ENCODE data around the gene PLD3.
"Not testable (repeated sequence)": the region's sequence is repeated elsewhere in the genome, so short reads cannot be mapped to it uniquely, and the experiment has no call there.

The PLD3 gene

DNA sequence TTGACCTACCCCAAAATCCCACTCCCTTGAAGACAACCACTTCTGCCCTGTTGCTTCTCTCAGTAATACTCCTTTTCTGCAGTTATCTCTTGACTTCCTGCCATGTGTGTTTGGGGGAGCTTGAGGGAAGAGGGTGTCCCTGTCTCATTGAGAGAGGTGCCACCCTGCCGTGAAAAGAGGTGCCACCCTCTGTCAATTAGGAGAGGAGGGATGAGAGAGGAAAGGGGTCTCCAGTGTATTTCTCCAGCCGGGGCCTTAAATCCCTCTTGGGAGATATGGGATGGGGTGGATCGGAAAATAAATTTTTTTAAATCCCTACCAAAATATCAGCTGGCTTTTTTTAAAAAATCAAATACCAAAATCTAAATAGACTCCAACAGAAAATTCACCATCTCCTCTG, 16.5 kb downstream of the PLD3 start:
- DNase-seq, result no peak

DNA sequence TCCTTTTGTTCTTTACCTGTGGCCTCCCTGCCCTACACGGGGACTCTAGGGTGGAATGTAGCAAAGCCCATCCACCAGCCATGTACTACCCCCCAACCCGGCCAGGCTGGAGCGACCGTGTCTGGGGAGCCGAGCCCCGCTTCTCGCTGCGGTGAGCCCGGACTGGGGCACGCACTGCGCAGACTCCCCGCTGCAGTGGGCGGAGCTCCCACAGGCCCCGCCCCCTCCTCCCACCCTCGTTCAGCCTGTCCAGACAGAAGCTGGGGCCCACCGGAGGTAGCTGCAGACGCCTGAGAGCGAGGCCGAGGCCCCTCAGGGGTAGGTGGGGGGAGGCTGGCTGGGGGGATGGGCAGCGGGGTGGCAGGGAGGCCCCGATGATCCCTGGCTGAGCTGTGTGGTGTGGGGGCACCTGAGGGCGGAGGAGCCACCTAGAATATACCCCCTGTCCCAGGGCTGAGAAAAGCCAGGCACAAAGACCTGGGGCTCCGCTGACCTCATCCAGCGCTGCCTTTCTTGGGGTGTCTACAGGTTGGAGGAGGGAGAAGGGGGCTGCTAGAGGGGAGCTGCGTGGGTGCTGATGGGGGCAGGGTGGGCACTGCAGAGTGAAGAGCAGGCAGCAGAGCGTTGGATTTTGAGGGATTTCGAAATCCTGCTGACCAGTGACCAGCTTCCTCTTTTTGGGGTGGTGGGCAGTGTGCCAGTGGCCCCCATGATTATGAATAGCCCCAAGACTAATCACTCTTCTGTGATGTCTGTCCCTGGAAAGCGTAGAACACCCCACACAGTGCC, 17.3 kb downstream of the PLD3 start:
- DNase-seq, result peak; percentile 59

DNA sequence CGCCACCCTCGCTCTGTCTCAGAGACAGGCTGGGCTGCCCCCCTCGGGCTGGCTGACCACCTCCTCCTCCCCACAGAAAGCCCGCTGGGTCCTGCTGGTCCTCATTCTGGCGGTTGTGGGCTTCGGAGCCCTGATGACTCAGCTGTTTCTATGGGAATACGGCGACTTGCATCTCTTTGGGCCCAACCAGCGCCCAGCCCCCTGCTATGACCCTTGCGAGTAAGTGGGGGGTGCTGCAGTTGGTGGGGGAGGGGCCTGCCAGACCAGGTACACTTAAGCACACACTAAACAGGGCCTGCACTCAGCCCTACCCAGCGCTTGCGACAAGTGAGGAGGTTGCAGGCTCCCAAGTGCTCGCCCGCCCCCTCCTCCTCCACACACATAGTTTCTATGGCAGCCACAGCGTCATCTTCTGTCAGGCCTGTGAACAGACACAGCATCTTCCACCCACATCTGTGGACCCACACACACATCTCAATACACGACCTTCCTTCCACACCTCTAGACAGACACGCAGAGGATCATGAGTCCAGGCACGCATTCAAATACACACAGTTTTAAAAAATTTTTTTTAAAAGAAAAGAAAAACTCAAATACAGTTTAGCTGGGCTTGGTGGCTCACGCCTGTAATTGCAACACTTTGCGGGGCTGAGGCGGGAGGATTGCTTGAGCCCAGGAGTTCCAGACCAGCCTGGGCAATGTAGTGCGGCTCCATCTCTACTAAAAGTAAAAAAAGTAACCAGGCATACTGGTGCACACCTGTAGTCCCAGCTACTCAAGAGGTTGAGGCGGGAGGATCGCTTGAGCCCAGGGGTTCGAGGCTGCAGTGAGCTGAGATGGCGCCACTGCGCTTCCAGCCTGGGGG, 18.4 kb downstream of the PLD3 start:
- DNase-seq, result no peak

DNA sequence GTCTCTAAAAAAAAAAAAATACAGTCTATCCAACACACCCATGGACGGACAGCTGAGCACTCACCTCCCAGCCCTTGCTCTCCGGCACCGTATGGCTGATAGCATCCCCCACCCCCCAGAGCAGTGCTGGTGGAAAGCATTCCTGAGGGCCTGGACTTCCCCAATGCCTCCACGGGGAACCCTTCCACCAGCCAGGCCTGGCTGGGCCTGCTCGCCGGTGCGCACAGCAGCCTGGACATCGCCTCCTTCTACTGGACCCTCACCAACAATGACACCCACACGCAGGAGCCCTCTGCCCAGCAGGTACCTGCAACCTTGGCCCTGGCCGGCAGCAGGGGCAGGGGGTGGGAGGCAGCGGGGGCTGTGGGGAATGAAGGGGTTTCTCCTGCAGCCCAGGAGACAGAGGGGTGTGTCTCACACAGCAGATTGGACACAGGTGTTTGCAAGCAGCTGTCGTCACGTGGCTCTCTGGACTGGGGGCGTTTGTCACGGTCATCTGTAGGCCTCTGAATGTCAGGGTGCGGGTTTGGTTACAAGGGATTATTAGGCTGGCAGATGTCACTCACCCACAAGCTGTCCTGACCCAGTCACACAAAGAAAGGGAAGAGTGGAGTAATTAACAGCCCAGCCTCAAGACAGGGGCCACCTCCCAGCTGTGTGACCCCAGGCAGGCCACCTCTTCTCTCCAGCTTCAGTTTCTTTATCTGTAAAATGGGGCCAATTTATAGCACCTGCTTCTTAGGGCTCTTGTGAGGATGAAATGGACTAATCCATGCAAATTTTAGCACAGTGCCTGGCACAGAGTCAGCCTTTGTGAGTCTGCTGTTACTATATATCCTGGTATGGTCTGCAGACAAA, 19.3 kb downstream of the PLD3 start:
- no peak for DNase-seq

DNA sequence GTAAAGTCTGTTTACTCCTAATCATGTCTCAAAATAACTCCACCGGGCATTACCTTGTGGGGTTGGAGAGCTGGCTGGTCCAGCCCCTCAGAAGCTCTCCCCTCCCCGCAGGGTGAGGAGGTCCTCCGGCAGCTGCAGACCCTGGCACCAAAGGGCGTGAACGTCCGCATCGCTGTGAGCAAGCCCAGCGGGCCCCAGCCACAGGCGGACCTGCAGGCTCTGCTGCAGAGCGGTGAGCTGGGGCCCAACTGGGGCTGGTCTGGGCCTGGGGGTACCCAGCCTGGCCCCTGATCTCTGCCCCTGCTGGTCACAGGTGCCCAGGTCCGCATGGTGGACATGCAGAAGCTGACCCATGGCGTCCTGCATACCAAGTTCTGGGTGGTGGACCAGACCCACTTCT, 21.3 kb downstream of the PLD3 start:
- no peak for DNase-seq

DNA sequence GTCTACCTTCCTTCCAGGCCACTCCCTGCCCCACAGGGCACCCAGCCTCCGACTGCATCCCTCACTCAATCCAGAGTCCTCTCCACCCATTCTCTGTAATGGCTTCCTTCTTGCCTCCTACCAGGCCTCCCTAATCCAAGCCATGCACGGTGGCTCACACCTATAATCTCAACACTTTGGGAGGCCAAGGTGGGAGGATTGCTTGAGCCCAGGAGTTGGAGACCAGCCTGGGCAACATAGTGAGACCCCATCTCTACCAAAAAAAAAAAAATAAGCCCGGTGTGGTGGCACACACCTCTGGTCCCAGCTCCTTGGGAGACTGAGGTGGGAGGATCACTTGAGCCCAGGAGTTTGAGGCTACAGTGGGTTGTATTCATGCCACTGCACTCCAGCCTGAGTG, 21.8 kb downstream of the PLD3 start:
- DNase-seq, result not testable (repeated sequence)

DNA sequence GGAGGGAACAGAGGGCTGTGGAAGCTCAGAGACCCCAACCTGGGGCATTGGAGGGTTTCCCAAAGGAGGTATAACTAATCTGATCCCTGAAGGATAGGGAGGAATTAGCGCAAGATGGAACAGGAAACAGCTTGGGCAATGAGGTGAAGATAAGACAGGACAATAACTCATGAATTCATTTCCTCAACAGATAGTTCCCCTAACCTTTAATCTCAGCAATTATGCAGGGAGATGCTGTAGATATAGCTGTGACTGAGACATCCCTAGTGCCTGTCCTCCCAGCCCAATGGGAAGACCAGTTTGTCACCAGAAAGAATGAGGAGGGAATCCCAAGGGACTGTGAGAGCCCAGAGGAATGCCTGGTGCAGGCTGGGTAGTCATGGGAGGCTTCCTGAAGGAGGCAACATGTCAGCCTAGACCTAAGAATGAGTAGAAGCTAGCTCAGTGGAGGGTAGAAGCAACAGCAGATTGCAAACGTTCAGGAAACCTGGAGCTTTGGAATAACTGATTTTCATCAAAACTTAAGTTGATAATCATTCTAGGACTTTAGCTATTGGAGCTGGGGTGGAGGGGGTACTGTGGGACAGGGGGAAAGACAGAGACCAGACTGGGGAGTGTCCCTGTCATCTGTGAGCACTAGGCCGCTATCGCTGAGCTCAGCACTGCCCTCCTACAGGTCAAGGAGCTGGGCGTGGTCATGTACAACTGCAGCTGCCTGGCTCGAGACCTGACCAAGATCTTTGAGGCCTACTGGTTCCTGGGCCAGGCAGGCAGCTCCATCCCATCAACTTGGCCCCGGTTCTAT, 22.7 kb downstream of the PLD3 start:
- DNase-seq, result peak; percentile 19

DNA sequence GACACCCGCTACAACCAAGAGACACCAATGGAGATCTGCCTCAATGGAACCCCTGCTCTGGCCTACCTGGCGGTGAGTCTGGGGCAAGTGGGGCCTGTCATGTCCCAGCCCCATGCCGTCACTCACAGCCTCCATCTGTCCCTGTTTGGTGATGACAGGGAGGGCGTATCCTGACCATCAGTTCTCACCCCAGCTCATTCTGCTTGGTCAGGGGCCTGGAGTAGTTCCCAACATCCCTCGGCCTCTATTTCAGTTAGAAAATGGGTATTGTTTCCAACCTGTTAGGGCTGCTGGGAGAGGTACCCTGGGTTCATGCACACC, 23.3 kb downstream of the PLD3 start:
- no peak for DNase-seq

DNA sequence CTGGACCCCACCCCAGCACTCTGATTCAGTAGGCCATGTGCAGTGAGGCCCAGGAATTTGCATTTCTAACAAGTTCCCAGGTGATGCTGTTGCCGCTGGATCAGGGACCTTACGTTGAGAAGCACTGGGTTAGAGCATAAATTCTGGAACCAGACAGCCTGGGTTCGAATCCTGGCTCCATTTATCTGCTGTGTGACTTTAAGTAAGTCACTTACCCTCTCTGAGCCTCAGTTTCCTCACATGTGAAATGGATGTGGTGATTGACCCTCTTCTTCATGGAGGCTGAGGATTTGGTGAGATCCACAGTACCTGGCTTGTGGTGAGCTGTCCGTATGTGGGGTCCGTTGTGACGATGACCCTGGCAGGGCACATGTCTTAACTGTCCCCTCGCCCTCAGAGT, 25.6 kb downstream of the PLD3 start:
- no peak for DNase-seq

DNA sequence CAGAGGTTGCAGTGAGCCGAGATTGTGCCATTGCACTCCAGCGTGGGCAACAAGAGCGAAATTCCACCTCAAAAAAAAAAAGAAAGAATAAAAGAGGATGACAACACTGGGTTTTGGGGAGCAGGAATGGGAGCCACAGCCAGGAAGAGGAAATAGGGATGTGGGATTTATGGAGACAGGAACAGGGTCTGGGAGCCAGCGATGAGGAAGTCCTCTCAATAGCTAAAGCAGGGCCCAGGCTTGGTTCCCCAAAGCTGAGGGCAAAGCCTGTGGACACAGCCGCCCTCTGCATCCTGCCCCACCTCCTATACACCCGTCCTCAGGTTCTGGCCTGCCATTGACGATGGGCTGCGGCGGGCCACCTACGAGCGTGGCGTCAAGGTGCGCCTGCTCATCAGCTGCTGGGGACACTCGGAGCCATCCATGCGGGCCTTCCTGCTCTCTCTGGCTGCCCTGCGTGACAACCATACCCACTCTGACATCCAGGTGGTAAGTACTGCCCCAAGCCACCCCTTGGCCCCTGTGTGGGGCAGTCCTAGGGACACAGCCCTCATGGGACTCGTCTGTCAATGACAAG, 27.9 kb downstream of the PLD3 start:
- no peak for DNase-seq

DNA sequence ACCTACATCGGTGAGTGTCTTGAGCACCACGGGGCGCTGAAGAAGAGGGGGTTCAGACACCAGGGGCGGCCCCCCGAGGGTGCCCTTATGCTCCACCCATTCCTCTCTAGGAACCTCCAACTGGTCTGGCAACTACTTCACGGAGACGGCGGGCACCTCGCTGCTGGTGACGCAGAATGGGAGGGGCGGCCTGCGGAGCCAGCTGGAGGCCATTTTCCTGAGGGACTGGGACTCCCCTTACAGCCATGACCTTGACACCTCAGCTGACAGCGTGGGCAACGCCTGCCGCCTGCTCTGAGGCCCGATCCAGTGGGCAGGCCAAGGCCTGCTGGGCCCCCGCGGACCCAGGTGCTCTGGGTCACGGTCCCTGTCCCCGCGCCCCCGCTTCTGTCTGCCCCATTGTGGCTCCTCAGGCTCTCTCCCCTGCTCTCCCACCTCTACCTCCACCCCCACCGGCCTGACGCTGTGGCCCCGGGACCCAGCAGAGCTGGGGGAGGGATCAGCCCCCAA, 29.4 kb downstream of the PLD3 start:
- DNase-seq, result no peak

DNA sequence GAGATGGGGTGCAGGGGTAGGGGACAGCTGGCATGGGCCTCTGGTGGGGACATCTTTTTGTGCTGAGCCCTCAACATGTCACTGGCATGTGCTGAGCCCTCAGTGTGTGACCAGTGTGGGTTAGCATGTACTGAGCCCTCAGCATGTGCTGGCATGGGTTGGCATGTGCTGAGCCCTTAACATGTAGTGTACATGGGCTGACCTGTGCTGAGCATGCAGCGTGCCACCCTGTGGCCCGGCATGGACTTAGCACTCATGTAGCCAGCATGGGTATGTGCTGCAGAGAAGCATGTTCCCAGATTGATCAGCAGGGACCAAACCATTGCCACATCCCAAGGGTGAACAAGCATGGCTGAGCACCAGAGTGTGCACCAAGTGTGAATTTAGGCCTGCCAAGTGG, 30.0 kb downstream of the PLD3 start:
- DNase-seq, result no peak

DNA sequence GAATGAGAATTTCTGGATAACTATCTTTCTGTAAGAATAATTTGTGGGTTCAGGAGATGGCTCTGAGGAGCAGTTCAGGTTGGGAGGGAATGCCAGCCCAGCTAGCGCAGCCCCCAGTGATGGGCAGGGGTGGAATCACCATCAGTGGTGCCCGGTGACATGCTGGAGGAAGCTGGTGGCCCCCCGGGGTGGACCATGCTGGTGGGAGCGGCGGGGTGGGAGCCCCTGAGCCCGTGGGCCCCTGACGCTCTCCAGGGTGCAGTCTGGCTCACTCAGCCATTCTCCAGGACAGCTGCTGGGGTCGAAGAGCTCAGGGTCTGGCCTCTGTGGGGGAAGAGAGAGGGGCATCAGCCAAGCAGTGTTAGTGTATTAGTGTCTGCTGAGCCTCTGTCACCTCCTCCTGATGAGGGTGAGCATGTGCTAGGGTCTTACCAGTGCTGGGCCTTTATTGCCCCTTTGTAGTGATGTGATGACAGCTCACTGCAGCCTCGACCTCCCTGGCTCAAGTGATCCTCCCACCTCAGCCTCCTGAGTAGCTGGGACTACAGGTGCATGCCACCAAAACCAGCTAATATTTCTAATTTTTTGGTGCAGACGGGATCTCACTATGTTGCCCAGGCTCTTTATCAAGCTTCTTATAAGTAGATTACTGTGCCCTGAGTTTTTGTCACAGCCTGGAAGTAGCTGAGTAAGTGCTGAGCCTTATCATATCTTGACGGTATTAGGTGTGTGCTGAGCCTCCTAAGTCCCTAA, 31.1 kb downstream of the PLD3 start:
- no peak for DNase-seq

DNA sequence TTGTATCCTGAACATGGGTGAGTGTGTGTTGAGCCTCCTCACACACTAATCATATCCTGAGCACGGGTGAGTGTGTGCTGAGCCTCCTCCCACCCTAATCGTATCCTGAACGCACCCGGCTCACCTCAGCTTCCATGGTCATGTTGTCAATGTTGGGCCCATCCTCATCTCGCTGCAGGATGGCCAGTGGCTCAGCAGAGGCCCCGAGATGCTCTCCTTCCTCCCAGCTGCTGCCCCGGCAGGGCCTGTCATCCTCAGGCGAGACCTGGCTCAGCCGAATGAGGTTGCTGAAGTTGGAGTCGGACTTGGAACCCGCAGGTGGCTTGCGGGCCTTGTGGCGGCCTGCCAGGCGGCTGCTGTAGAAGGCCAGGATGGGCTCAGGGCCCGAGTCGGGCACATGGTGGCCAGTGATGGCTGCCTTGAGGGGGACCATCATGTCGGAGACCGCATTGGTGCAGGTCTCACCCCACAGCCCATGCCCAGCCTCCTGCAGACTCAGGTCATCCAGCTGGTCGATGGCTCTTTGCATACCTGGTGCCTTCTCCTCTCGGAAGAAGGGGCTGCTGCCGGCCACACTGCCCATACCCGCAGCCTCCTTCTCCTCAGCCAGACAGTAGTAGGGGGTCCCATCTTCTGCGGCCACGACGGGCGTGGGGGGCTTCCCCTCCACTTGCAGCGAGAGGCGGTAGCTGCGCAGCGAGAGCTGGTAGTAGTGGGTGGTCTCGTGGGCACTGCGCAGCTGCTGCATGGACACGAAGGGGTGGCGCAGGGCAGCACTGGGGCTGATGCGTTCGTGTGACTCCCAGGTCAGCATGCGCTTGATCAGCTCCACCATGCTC, 31.9 kb downstream of the PLD3 start:
- no peak for DNase-seq

DNA sequence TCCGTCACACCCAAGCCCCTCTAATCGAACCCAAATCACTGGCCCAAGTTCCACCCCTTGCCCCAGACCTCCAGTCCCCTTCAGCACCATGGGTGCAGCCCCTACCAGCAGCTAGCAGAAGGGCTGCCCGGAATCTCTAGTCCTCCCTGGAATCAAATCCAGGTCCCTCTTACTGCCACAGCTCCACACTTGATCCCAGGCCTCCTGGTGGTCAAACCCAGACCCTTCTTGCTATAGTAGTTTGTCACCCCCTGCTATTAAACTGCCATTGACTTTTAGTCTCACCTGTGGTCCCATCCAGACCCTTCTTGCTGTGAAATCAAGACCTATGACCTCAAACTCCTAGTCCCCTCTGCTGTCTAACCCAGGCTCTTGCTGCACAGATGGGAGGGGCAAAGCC, 32.8 kb downstream of the PLD3 start:
- DNase-seq, result no peak

DNA sequence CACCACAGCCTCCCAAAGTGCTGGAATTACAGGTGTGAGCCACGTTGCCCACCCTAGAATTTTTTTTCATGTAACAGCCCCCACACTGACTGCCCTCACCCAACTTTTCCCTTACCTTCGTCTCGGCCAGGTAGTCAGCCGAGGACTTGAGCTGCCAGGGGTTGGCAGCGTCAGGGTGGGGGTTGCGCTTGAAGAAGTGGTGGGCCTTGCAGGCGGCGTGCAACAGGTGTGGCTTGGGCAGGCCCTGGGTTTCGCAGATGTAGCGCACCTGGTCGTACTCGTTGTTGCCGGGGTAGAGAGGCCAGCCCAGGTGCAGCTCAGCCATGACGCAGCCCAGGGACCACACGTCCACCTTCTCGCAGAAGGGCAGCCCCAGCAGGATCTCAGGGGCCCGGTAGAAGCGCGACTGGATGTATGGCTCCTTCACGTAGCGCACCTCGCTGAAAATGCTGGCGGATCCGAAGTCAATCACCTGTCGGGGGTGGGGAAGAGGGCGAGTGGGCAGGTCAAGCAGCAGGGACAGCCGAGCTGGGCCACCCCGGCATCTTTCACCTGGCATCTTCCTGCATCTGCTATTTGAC, 35.3 kb downstream of the PLD3 start:
- DNase-seq, result no peak

DNA sequence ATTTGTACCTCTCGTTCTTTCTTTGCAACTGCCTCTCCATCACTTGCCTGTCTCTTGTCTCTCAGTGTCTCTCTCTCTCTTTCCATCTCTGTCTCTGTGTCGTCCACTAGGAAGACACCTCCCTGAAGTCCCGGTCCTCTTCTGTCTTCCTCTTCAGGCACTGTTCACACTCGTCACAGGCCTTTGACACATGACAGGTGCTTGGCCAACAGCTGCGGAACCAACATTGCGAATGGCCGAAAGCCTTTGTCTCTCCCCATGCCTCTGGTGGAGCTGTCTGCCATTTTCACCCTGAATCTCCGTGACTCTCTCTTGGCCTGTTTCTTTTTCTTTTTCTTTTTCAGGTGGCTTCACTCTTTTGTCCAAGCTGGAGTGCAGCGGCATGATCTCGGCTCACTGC, 38.7 kb downstream of the PLD3 start:
- DNase-seq, result no peak

DNA sequence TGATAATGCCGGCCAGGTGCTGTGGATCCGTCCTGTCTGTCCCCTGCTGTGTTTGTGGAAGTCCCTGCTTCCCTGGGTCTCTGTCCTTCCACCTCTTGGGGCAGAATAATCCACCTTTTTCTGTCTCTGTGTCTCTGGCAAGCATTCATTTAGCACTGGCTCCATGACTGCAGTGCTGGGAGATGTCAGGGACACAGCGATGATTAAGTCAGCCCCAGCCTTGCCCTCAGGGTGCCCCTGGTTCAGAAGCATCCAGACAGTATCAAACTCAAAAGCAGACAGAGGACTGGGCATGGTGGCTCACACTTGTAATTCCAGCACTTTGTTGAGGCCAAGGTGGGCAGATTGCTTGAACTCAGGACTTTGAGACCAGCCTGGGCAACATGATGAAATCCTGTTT, 40.0 kb downstream of the PLD3 start:
- no peak for DNase-seq

DNA sequence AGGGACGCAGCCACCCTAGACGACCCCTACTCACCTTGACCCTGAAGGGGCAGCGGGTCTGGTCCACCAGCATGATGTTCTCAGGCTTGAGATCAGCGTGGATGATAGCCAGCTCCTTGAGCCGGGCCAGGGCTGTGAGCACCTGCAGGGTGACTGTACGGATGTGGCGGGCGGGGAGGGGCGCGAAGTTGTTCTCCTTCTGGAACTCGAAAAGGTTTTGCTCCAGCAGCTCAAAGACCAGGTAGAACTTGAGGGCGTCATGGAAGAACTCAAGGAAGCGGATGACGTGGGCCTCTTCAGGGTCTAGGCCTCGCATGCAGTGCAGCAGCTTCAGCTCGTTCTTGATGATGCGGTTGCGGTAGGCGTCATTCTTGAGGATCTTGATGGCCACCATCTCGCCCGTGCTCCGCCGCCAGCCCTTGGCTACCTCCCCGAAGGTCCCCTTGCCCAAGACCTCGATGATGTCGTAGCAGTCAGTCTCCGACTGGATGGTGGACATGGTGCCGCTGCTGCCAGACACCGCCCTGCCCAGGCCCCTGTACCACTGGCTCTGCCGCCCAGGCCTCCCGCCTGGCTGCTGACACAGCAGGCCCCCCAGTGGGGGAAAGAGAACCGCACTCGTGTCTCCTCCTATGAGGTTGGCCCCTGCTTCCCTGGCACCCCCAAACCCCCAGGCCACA, 41.0 kb downstream of the PLD3 start:
- no peak for DNase-seq

All from fibroblast of skin of back (primary cell).